ENCODE measurements around the gene CD9.

The CD9 gene

DNA sequence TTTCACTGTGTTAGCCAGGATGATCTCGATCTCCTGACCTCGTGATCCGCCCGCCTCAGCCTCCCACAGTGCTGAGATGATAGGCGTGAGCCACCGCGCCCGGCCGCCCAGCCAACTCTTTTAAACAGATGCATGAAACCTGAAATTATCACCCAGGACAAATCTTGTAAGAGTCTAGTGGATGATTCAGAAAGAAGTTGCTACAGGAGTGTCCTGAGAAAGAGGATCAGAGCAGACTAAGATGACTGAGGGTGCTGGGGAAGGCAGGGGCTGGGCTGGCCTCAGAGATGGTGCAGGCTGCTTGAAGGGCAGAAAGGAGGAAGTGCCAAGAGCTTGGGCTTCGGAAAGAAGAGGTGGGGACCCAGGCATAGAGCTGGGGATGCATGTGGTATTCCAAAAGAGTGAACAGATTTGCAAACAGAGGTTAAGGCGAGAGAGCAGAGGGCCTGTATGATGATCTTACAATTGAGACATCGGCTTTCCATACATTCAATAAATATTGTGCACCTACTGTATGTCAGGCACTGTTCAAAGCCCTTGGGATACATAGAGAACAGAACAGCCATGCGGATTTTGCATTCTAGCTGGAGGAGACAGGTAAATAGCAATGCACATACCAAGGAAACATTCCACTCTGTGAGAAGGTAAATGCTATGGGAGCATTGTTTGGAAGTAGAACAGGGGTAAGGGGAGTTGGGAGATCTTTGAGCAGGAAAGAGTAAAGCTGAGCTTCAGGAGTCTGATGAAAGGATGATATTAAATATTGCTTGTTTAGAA lies 7.4 kb upstream of the CD9 start:
- DNase-seq (ENCODE audit: low spot score) = no peak
- TF ChIP-seq CTCF (IDR thresholded peaks at IDR 0.05; ENCODE audit: extremely low read depth, missing control alignments) = no peak

DNA sequence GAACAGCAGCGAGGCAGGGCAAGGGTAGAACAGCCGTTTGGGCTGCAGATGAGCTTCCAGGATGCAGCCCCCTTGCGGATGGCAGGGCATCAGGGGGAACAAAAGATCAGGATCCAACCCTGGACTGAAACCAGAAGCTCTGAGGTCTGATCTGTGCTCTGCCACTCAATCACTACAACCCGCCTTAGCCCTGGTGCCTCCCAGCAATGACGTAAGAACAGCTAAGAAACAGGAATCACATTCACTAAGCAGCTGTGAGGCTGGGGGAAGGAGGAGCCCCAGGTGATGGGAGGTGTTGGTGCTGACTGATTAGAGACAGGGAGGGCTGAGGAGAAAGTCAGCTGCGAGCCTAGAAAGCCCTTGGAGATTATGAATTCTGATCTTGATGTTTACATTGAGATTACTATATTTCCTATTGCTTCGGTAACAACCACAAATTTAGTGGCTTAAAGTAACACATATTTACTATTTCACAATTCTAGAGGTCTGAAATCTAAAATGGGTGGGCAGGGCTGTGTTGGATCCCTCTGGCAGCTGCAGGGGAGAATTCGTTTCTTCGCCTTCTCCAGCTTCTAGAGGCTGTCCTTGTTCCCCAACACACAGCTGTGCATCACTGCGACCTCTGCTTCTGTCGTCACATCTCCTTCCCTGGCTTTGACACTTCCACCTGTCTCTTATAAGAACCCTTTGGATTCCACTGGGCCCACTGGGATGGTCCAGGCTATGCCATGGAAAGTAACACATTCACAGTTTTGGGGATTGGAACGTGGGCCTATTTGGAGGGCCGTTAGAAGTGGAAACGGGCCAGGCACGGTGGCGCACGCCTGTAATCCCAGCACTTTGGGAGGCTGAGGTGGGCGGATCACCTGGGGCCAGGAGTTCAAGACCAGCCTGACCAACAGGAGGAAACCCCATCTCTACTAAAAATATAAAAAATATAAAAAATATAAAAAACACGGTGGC lies 6.1 kb upstream of the CD9 start:
- DNase-seq (ENCODE audit: low spot score) = no peak

GRCh38 chr12:6195665-6196535 lies 4.3 kb upstream of the CD9 start:
- peak; percentile 78 for TF ChIP-seq CTCF (IDR thresholded peaks at IDR 0.05; ENCODE audit: extremely low read depth, missing control alignments)
- peak; percentile 95 for DNase-seq (ENCODE audit: low spot score)

More for the DNA sequence above, 6.1 kb upstream of the CD9 start:
- no peak for TF ChIP-seq CTCF (IDR thresholded peaks at IDR 0.05; ENCODE audit: extremely low read depth, missing control alignments)

DNA sequence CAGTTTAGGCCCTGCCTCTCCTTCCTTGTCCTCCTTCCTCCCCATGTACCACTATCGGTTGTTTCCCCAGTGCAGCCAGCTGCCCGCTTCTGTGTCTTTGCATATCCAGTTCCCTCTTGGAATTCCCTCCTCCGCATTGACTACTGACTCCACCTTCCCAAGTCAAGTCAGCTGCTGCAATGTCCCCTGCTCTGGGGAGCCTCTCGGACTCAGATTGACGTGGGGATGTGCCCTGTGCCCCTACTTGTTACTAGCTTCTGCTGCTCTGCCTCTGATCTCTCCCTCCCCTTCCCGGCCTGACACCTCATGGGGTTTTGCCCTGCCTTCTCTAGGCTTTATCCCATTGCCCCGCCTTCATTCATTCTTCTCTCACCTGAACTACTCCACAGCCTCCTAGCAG lies 2.1 kb upstream of the CD9 start:
- no peak for TF ChIP-seq CTCF (IDR thresholded peaks at IDR 0.05; ENCODE audit: extremely low read depth, missing control alignments)
- DNase-seq (ENCODE audit: low spot score) = no peak

GRCh38 chr12:6198556-6198955 lies 1.6 kb upstream of the CD9 start:
- no peak for DNase-seq (ENCODE audit: low spot score)
- TF ChIP-seq CTCF (IDR thresholded peaks at IDR 0.05; ENCODE audit: extremely low read depth, missing control alignments) = no peak

GRCh38 chr12:6198985-6199530 lies 1.1 kb upstream of the CD9 start:
- no peak for TF ChIP-seq CTCF (IDR thresholded peaks at IDR 0.05; ENCODE audit: extremely low read depth, missing control alignments)
- DNase-seq (ENCODE audit: low spot score) = peak; percentile 47

Measured in GM20000 (cell line).